Lower leg skin (tissue), 3 donors: ENCODE results near the gene TBL3.

ENCODE experiments used
- POLR2A ChIP-seq, 2 donors: fragments of 450-650 bp; IDR thresholded peaks; one replicate each; pipeline ENCODE4 v1.6.1; 2016 to 2017; ENCODE audit warnings: antibody characterized with exemption in 2 of 2, mild to moderate bottlenecking in 1 of 2, moderate library complexity in 1 of 2
- TF ChIP-seq, protein P1 (sequence below), 3 donors: fragments of 450-650 bp; IDR thresholded peaks; one replicate each; pipeline ENCODE4 v1.5.1; 2016; ENCODE audit warnings: antibody characterized with exemption in 3 of 3, mild to moderate bottlenecking in 3 of 3, moderate library complexity in 2 of 3

DNA sequence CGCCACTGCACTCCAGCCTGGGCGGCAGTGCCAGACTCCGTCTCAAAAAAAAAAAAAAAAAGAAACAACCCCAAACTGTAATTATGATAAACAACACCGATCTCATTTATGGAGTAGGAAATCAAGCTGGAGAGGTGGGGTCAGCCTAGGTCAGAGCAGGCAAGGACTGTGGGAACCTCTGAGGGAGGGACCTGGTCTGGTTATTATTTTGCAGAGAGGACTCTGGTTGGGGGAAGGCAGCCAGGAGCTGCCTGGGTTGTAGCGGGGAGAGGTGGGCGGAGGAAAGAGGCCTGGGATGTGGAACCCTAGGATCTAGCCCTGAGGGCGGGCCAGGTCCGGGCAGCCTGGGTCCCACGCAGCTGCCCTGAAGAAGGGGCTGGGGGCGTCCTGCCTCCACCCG lies 42.7 kb upstream of the TBL3 start:
- TF ChIP-seq, protein P1, sequence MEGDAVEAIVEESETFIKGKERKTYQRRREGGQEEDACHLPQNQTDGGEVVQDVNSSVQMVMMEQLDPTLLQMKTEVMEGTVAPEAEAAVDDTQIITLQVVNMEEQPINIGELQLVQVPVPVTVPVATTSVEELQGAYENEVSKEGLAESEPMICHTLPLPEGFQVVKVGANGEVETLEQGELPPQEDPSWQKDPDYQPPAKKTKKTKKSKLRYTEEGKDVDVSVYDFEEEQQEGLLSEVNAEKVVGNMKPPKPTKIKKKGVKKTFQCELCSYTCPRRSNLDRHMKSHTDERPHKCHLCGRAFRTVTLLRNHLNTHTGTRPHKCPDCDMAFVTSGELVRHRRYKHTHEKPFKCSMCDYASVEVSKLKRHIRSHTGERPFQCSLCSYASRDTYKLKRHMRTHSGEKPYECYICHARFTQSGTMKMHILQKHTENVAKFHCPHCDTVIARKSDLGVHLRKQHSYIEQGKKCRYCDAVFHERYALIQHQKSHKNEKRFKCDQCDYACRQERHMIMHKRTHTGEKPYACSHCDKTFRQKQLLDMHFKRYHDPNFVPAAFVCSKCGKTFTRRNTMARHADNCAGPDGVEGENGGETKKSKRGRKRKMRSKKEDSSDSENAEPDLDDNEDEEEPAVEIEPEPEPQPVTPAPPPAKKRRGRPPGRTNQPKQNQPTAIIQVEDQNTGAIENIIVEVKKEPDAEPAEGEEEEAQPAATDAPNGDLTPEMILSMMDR (IDR thresholded peaks at IDR 0.05), result no peak
- no peak for TF ChIP-seq POLR2A (IDR thresholded peaks at IDR 0.05)
